T-helper 22 cell (primary cell): ENCODE results near the gene SAP130.
"Not testable (repeated sequence)": the region's sequence is repeated elsewhere in the genome, so short reads cannot be mapped to it uniquely, and the experiment has no call there.

Source experiments
- DNase-seq: peaks from one replicate; pipeline ENCODE4 v3.0.0-alpha.2; 2020; ENCODE audit warnings: low read depth

Gene SAP130

DNA sequence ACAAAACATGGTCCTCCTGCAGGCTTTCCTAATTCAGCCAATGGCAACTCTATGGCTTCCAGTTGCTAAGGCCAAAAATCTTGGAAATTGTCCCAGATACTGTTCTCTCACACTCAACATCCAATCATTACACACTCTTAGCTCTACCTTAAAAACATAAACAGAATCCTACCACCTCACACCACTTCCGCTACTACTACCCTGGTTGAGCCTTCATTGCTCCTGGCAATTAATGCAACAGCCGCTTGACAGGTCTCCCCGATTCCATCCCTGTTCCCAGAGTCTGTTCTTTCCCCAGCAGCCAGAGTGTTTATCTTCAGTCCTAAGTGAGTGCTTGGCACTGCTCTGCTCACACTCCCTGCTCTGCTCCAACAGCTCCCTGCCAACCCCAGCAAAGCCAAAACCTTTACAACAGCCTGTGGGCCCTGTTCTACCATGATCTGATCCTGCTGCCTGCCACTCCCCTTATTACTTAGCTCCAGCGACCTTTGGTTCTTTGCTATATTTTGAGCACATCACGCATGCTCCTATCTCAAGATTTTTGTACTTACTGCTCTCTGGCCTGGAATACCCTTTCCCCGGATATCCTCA is 74.6 kb downstream of the SAP130 start:
- no peak for DNase-seq

DNA sequence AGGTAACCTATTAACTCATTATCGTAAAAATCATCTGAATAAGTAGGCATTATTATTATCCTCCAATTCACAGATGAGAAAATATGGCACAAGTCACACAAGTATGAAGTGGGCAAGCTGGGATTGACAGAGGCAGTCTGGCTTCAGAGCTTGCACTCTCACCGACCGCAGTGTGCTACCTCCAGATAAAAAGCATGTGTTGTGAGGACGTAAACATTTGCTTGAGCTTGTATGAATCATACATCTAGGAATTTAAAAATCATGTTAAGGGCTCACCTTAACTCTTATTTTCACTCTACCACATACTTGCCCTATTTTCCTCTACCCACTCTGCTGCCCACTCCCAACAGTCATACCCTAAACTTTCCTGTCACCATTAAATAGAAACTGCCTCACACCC is 76.8 kb downstream of the SAP130 start:
- DNase-seq: no peak

DNA sequence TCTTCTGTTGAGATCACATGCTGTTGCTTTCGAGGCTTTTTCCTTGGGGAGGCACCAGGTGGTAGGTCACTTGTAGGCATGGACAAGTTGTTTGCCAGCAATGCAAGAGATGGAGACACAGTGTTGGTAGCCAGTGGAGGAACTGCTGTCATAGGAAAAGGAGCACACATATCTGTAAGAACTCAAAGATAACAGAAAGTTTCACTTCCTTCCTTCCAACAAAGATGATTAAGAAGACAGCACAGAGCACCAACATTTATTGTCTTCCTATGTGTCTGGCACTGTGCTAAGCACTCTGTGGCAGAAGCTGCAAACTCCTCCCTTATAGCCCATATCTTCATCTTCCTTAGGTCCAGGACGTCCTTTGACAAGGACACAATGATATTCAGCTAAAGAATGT is 77.6 kb downstream of the SAP130 start:
- DNase-seq: no peak

- no peak for DNase-seq
Measured at GRCh38 chr2:127945281-127945680, 82.6 kb downstream of the SAP130 start.

GRCh38 chr2:127943186-127943585 is 84.7 kb downstream of the SAP130 start:
- no peak for DNase-seq

DNA sequence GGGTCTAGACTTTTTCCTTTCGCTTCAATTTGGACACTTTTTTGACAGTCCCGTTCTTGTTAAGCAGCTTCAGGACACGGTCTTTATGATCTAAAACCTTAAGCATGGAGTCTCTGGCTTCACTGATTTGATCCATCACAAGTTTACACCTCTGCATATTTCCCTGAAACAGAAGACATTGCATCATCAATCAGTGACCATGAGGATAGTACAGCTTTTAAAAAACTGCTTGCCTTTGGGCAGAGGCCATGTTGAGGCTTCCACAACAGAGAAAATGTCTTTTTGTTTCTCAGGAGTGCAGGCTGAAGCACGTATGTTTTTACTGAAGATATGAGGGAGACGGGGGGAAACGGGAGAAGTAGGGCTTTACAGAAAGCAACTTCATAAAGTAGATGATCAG is 85.9 kb downstream of the SAP130 start:
- no peak for DNase-seq

GRCh38 chr2:127941461-127941860 is 86.4 kb downstream of the SAP130 start:
- DNase-seq: no peak

DNA sequence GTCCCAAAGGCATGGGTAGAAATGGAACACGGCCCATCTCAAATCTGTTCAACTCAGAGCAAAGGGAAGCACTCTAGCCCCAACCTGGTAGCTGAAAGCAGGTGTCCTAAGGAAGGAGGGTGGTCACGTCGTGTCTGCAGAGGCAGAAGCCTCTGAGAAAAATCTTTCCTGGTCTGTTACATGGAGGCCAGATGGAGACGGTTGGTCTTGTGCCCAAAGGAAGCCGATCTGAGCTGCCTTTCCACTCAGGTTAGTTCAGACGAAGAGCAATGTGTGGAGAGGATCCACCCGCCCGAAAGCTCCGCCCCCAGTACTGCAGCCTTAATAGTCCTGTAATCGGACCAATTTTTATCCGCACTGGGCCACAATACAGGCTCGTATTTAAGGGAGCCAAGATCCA is 87.2 kb downstream of the SAP130 start:
- no peak for DNase-seq

GRCh38 chr2:127935337-127935736 is 92.5 kb downstream of the SAP130 start:
- DNase-seq: no peak

DNA sequence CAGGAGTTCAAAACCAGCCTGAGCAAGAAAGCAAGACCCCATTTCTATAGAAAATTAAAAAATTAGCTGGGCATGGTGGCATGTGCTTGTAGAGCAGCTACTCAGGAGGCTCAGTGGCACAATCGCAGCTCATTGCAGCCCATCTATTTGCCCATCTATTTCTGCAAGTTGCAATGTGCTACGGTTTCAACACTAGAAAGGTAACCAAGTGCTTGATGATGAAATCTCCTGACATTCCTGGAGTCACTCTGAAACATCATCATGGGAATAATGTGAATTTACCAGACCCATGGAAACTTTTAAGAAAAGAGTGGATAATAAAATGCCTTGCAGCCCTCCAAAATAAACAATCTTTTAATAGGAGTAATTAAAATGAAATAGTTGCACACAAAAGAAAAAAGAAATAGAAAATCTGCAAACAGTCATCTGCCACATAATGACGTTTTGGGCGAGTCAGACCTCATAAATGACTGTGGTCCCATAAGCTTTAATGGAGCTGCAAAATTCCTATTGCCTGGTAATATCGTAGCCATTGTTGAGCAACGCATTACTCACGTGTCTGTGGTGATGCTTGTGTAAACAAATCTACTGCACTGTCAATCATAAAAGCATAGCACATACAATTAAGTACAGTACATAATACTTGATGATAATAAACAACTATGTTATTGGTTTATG is 95.5 kb downstream of the SAP130 start:
- no peak for DNase-seq

- DNase-seq: no peak
Measured at GRCh38 chr2:127929449-127929848, 98.4 kb downstream of the SAP130 start.

- DNase-seq: no peak
Measured at GRCh38 chr2:127927384-127927783, 100.5 kb downstream of the SAP130 start.

- no peak for DNase-seq
Measured at GRCh38 chr2:127917916-127918315, 109.9 kb downstream of the SAP130 start.

DNA sequence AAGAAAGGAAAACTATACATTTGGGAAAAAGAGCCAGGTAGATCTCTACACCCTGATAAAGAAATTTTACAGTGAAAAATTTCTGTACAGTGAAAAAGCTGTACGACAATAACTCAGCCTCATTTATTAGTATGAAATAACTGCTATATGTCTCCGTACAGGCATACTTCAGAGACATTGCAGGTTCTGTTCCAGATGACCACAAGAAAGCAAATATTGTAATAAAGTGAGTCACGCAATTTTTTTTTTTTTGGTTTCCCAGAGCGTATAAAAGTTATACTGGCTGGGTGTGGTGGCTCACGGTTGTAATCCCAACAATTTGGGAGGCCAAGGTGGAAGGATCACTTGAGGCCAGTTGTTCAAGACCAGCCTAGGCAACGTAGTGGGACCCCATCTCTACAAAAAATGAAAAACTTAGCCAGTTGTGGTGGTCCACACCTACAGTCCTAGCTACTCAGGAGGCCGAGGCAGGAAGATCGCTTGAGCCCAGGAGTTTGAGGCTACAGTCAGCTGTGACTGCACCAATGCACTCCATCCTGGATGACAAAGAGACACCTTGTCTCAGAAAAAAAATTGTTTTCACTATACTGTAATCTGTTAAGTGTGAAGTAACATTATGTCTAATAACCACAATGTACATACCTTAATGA is 113.9 kb downstream of the SAP130 start:
- DNase-seq: no peak

GRCh38 chr2:127911737-127912136 is 116.1 kb downstream of the SAP130 start:
- no peak for DNase-seq

DNA sequence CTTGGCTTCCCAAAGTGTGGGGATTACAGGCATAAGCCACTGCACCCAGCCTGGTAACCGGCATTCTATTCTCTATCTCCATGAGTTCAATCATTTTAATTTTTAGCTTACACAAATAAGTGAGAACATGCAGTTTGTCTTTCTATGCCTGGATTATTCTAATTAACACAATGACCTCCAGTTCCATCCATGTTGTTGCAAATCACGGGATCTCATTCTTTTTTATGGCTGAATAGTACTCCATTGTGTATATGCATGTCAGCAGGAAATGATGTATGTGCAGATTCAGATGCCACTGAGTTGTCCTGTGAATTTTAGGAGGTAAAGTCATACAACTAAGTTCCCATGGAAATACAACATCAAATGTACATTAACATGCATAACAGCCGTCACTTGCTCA is 117.4 kb downstream of the SAP130 start:
- no peak for DNase-seq

GRCh38 chr2:127909019-127909418 is 118.8 kb downstream of the SAP130 start:
- no peak for DNase-seq

DNA sequence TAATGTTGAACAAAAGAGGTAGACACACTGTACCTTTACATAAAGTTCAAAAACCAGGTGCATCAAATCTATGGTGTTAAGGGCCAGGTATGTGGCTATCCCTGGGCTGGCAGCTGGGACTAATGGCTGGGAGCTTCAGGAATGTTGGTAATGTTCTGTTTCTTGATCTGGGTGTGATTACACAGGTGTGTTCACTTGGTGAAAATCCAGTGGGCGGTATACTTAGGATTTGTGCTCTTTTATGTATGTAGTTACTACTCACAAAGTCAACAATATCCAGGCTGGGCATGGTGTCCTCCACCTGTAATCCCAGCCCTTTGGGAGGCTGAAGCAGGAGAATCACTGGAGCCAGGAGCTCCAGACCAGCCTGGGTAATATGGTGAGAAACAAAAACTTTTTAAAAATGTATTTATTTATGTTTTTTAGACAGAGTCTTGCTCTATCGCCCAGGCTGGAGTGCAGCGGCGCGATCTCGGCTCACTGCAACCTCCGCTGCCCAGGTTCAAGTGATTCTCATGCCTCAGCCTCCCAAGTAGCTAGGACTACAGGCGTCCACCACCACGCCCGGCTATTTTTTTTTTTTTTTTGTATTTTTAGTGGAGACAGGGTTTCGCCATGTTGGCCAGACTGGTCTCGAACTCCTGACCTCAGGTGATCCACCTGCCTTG is 120.0 kb downstream of the SAP130 start:
- DNase-seq: not testable (repeated sequence)

DNA sequence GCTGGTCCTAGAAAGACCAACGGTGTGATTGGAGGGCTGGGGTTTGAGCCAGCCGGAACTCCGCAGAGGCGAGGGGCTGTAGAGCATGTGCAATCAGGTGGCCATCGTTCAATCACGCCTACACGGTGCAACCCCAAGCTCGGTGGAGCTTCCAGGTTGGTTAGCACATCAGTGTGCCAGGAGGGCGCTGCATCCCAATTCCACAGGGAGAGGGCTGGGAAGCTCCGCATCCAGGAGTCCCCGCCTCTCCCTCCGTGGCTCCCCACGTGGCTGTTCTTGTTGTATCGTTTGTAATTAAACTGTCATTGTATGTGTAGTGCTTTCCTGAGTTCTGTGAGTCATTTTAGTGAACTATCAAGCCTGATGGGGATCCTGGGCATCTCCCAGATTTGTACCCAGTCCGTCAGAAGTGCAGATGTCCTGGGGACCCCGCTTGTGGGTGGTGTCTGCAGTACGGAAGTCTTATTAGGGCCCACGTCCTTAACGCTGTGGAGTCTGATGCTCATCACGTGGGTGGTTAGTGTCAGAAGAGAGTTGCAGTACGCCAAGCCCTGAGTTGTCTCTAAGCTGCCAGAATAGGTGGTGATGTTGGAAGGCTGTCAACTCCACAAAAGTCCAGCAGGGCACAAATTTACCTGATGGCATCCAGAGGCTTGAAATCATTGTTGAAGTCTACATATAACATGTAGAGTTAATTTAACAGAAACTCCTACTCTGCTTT is 121.5 kb downstream of the SAP130 start:
- DNase-seq: no peak

DNA sequence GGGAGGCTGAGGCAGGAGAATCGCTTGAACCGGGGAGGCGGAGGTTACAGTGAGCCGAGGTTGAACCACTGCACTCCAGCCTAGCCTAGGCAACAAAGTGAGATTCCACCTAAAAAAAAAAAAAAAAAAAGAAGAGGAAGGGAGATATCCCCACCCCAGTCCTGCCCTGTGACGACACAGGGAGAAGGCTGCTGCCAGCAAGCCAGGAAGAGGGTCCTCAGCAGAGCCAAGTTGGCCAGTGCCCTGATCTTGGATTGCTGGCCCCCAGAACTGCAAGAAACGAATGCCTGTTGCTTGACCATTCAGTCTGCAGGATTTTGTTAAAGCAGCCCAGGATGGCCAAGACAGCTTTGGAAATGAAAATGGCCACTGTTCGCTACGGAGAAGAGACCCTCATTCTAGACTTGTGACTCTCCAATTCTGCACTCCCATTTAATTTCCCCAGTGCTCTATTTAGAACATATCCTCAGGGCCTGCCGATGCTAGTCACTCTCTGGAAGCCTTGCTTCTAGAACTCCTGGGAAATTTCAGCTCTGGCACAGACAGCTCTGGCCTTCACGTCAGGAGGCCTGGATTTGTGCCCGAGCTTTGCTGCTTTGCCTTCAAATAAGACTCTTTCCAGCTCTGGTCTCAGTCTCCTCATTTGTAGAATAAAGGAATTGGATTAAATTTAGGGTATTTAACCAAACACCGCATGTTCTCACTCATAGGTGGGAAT is 126.4 kb downstream of the SAP130 start:
- DNase-seq: no peak

GRCh38 chr2:127897531-127898211 is 130.2 kb downstream of the SAP130 start:
- no peak for DNase-seq
